SK-N-SH treated with all-trans-retinoic acid at 6 μM for 48 hours (cell line): Measurements from ENCODE around the gene ERFE.

Experiments used
- CREB5 ChIP-seq: fragments of 250-450 bp; sonication (Bioruptor Pico); IDR thresholded peaks from 2 replicates; pipeline ENCODE4 v1.5.1; 2020; ENCODE audit warnings: low read depth, mild to moderate bottlenecking, moderate library complexity
- CSDC2 ChIP-seq: fragments of 250-450 bp; sonication (Bioruptor Pico); IDR thresholded peaks from 2 replicates; pipeline ENCODE4 v1.5.0; 2020; ENCODE audit warnings: mild to moderate bottlenecking, moderate library complexity
- RARB ChIP-seq: fragments of 250-450 bp; sonication (Bioruptor Pico); IDR thresholded peaks from 2 replicates; pipeline ENCODE4 v1.8.0; 2021; ENCODE audit warnings: mild to moderate bottlenecking, moderate library complexity
- ZFP3 ChIP-seq: fragments of 250-450 bp; sonication (Bioruptor Pico); IDR thresholded peaks from 2 replicates; pipeline ENCODE4 v1.5.0; 2020; ENCODE audit warnings: mild to moderate bottlenecking, moderate library complexity
- ZNF565 ChIP-seq: fragments of 450-650 bp; formaldehyde crosslinking; conservative IDR thresholded peaks from 2 replicates; pipeline ENCODE4 v1.5.0; 2020; ENCODE audit warnings: low read depth, mild to moderate bottlenecking, moderate library complexity

GRCh38 chr2:238166391-238167343 is 7.9 kb downstream of the ERFE start:
- TF ChIP-seq CSDC2 (no peak), CREB5 (no peak), RARB (CRISPR knock-in tag) (no peak), ZNF565 (CRISPR knock-in tag) (no peak), ZFP3 (CRISPR knock-in tag) (no peak)
